HepG2 (cell line): ENCODE data around the gene KLB. TPM values are rescaled to one million over a fixed set of nuclear protein-coding genes. Genes with fewer than 3 reads are reported as not detected.

Experiments
- ATAC-seq: fragments of 200-7000 bp; cut with Tn5 transposase; 3 replicates; pipeline ENCODE4 v1.9.1; 2020; ENCODE audit warnings: mild to moderate bottlenecking, moderate library complexity
- BruUV-seq: library from RNA; stranded (reverse); fragments of 400-500 nt; replicated peaks from 2 replicates; lab custom pipeline; 2021; lab: Mats Ljungman, UMichigan
- CTCF ChIA-PET: fragments of 300-600 bp; formaldehyde crosslinking; extraction: SDS; loops from one replicate; lab custom pipeline; 2021; ENCODE audit warnings: low total read pairs, inconsistent platforms, low intra/inter-chr PET ratio; lab: Yijun Ruan, JAX
- POLR2A ChIA-PET: fragments of 350-600 bp; sonication (Branson Sonifier 250); formaldehyde crosslinking; loops from one replicate; lab custom pipeline; 2020; ENCODE audit warnings: antibody characterized with exemption, inconsistent platforms; lab: Yijun Ruan, JAX
- DNase-seq: peaks from one replicate; pipeline ENCODE4 v3.0.0-alpha.2; 2015; ENCODE audit warnings: low spot score
- FAIRE-seq: peaks from 3 replicates; lab custom pipeline; 2011; peaks lifted over from hg19 to GRCh38; lab: Jason Lieb, UNC
- H2AFZ ChIP-seq: one replicate; pipeline ENCODE4 v1.6.1; 2011; ENCODE audit warnings: low read length, inconsistent platforms
- H3K27ac ChIP-seq: fragments of 300-600 bp; 3 replicates; pipeline ENCODE4 v1.8.0; 2011; ENCODE audit warnings: mixed run types, mild to moderate bottlenecking, mixed read lengths, low read length, inconsistent platforms; ENCODE audit not compliant: insufficient read depth; ENCODE audit errors: extremely low read length
- H3K27me3 ChIP-seq, 2 experiments: fragments of 200-600 bp in 1 of 2; 2 replicates in 1 of 2; 3 replicates in 1 of 2; pipeline versions ENCODE4 v1.6.0 to v1.8.0; 2011; ENCODE audit warnings: low read length in 2 of 2, mild to moderate bottlenecking in 2 of 2, moderate library complexity in 2 of 2, inconsistent platforms in 1 of 2; ENCODE audit not compliant: insufficient read depth in 2 of 2, control insufficient read depth in 1 of 2
- H3K36me3 ChIP-seq, 2 experiments: fragments of 200-600 bp in 1 of 2; replicated peaks in 1 of 2; 2 replicates in 1 of 2; 3 replicates in 1 of 2; pipeline versions ENCODE4 v1.5.1 to v1.8.0; 2011; ENCODE audit warnings: low read length in 2 of 2, inconsistent platforms in 1 of 2; ENCODE audit not compliant: insufficient read depth in 2 of 2, control insufficient read depth in 1 of 2
- H3K4me1 ChIP-seq: 2 replicates; pipeline ENCODE4 v1.5.1; 2012; ENCODE audit warnings: low read length, inconsistent platforms; ENCODE audit not compliant: insufficient read depth
- H3K4me2 ChIP-seq: 2 replicates; pipeline ENCODE4 v1.6.0; 2011; ENCODE audit warnings: low read depth, low read length, inconsistent platforms
- H3K4me3 ChIP-seq, 3 experiments: fragments of 200-600 bp in 1 of 3; sonication (generic), shearing (Covaris generic) in 1 of 3; replicated peaks in 1 of 3; 2 replicates each; pipeline ENCODE4 v1.5.1; 2011 to 2016; ENCODE audit warnings: low read length in 3 of 3, inconsistent platforms in 2 of 3, low read depth in 2 of 3, mild to moderate bottlenecking in 2 of 3, control low read depth in 1 of 3, mixed read lengths in 1 of 3; ENCODE audit not compliant: insufficient read depth in 1 of 3
- H3K79me2 ChIP-seq: one replicate; pipeline ENCODE4 v1.6.1; 2011; ENCODE audit warnings: low read length, inconsistent platforms; ENCODE audit not compliant: insufficient read depth
- H3K9ac ChIP-seq: 2 replicates; pipeline ENCODE4 v1.6.0; 2011; ENCODE audit warnings: mild to moderate bottlenecking, low read depth, low read length, inconsistent platforms; ENCODE audit not compliant: insufficient read depth
- H3K9me3 ChIP-seq: 2 replicates; pipeline ENCODE4 v1.5.1; 2012; ENCODE audit warnings: mild to moderate bottlenecking, low read length
- H4K20me1 ChIP-seq: 2 replicates; pipeline ENCODE4 v1.6.0; 2011; ENCODE audit warnings: inconsistent platforms, mild to moderate bottlenecking, low read length, moderate library complexity; ENCODE audit not compliant: insufficient read depth
- AHDC1 ChIP-seq: sonication (generic); formaldehyde crosslinking; IDR thresholded peaks from 2 replicates; pipeline ENCODE4 v1.5.1; 2020; ENCODE audit warnings: mild to moderate bottlenecking, missing genetic modification reagents, borderline replicate concordance
- EP300 ChIP-seq, 3 experiments: sonication (generic) in 1 of 3; formaldehyde crosslinking in 1 of 3; IDR thresholded peaks; 2 replicates each; pipeline versions ENCODE4 v1.5.1 to v1.6.1; 2011 to 2020; ENCODE audit warnings: low read depth in 2 of 3, low read length in 2 of 3, borderline replicate concordance in 1 of 3, improper control_type of control experiment in 1 of 3, mild to moderate bottlenecking in 1 of 3, missing genetic modification reagents in 1 of 3, moderate library complexity in 1 of 3
- ERF ChIP-seq: IDR thresholded peaks from 2 replicates; pipeline ENCODE4 v1.6.1; 2018; ENCODE audit warnings: missing biosample characterization, missing genetic modification reagents
- FOXP1 ChIP-seq, 2 experiments: fragments of 450-650 bp in 1 of 2; IDR thresholded peaks; 2 replicates each; pipeline ENCODE4 v1.6.1; 2017 to 2018; ENCODE audit warnings: antibody characterized with exemption in 1 of 2
- HDAC1 ChIP-seq: sonication (generic); formaldehyde crosslinking; IDR thresholded peaks from 2 replicates; pipeline ENCODE4 v1.5.1; 2020; ENCODE audit warnings: mild to moderate bottlenecking, missing genetic modification reagents
- HNF4G ChIP-seq, 2 experiments: sonication (generic) in 1 of 2; formaldehyde crosslinking in 1 of 2; IDR thresholded peaks; 2 replicates each; pipeline versions ENCODE4 v1.4.0 to v1.6.1; 2011 to 2020; ENCODE audit warnings: borderline replicate concordance in 2 of 2, low read depth in 2 of 2, mild to moderate bottlenecking in 2 of 2, low read length in 1 of 2, missing genetic modification reagents in 1 of 2, moderate library complexity in 1 of 2
- IRF2 ChIP-seq: IDR thresholded peaks from 2 replicates; pipeline ENCODE4 v1.6.1; 2018; ENCODE audit warnings: missing genetic modification reagents, missing compliant biosample characterization
- MTA3 ChIP-seq: sonication (generic); formaldehyde crosslinking; IDR thresholded peaks from 2 replicates; pipeline ENCODE4 v1.4.0; 2020; ENCODE audit warnings: missing genetic modification reagents
- POGZ ChIP-seq: sonication (generic); formaldehyde crosslinking; IDR thresholded peaks from 2 replicates; pipeline ENCODE4 v1.4.0; 2020; ENCODE audit warnings: mild to moderate bottlenecking, missing genetic modification reagents
- RARA ChIP-seq: IDR thresholded peaks from 2 replicates; pipeline ENCODE4 v1.6.1; 2016; ENCODE audit warnings: missing genetic modification reagents, missing compliant biosample characterization
- SAP130 ChIP-seq: IDR thresholded peaks from 2 replicates; pipeline ENCODE4 v1.6.1; 2016; ENCODE audit warnings: low read depth
- SMC3 ChIP-seq: IDR thresholded peaks from 2 replicates; pipeline ENCODE4 v1.6.1; 2011; ENCODE audit warnings: low read length, improper control_type of control experiment
- SOX6 ChIP-seq, 2 experiments: fragments of 450-650 bp in 1 of 2; sonication (generic) in 1 of 2; formaldehyde crosslinking in 1 of 2; IDR thresholded peaks; 2 replicates each; pipeline versions ENCODE4 v1.4.0 to v1.6.1; 2017 to 2020; ENCODE audit warnings: antibody characterized with exemption in 1 of 2, mild to moderate bottlenecking in 1 of 2, missing genetic modification reagents in 1 of 2
- ZNF207 ChIP-seq: fragments of 450-650 bp; IDR thresholded peaks from 2 replicates; pipeline ENCODE4 v1.6.1; 2016; ENCODE audit warnings: antibody characterized with exemption, borderline replicate concordance
- ZNF775 ChIP-seq: sonication (generic); formaldehyde crosslinking; IDR thresholded peaks from 2 replicates; pipeline ENCODE4 v1.4.0; 2020; ENCODE audit warnings: missing genetic modification reagents, mild to moderate bottlenecking, moderate library complexity, borderline replicate concordance
- WGBS: methylation state at CpG from one replicate; pipeline ENCODE4 v1.1.6; 2017; ENCODE audit warnings: low lambda C conversion rate; 5-methylcytosine and 5-hydroxymethylcytosine counted together
- in situ Hi-C: cut with HindIII; loops from 2 replicates; pipeline ENCODE4 v1.10.0; 2017; ENCODE audit warnings: low pct_unique_long_range_greater_than_20kb; ENCODE audit not compliant: extremely low pct_ligation_motif_present
- intact Hi-C: fragments of 100-400 bp; cut with micrococcal nuclease; formaldehyde crosslinking; loops from one replicate; pipeline ENCODE4 v1.10.0; 2022; ENCODE audit not compliant: unreplicated experiment
- polyA plus RNA-seq, 8 experiments: library from polyadenylated mRNA; depleted of rRNA in 3 of 8; stranded (reverse) in 7 of 8; unstranded in 1 of 8; fragments of >200 nt; fragmentation: Illumina TruSeq in 4 of 8; extraction: Trizol in 4 of 8; gene quantifications; 2 replicates each; pipeline versions ENCODE4 v1.2.1 to v1.2.3, GENCODE V29; 2011 to 2016; ENCODE audit warnings: low read depth in 4 of 8, missing spikeins in 1 of 8, mixed read lengths in 1 of 8; ENCODE audit not compliant: insufficient read depth in 1 of 8
- total RNA-seq, 5 experiments: library from RNA; depleted of rRNA; stranded (reverse); fragments of >200 nt; fragmentation: Illumina TruSeq; extraction: Trizol; gene quantifications; 2 replicates each; pipeline ENCODE4 v1.2.3, GENCODE V29; 2016; ENCODE audit warnings: low read depth in 1 of 5

KLB gene
- total and polyA plus RNA-seq, 2 of the 13 experiments (the other 11 are each of a cell fraction or from before 2014, with no cell fraction given): 25.3 to 82.0 TPM

DNA sequence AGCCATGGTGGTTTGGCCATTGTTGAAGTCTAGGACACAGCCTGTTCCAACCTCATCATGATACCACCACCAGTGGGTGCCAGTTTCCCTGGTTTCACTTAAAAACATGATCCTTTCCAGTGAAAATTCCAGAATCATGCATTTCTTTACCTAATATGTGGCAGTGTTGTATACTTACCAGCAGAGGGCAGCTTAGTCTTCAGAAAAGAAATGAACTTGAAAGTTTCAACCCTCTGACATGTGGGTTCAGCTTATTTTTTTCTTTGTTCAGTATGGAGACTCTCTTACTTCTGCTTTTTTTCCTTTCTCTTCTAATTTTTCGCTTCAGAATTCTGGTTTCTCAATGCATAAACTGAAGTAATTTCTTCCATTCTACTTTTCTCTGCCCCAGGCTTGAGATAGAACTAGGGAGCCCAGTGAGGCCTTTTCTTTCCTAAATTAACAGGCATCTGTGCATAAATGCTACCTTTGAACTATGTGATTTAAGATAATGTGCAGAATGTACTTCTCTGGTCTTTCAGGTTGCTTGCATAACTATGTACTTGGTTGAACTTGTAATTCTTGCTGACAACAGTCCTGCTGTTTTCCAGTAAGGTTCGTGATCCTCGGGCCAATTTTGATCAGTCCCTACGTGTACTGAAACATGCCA lies 62.8 kb downstream of the KLB start (continued):
- peak; percentile 93 for TF ChIP-seq SMC3

GRCh38 chr4:39470402-39470801 lies 63.7 kb downstream of the KLB start:
- H3K9ac ChIP-seq: no peak overlapping the region
- in situ Hi-C loops: no loop called here
- no peaks in the 10 kb centered on the region for H3K27me3 ChIP-seq
- H2AFZ ChIP-seq: no peak overlapping the region
- no peak overlapping the region for H3K4me3 ChIP-seq
- H3K79me2 ChIP-seq: no peaks in the 10 kb centered on the region
- ChIA-PET POLR2A (interaction anchor here (1.0 to 5.3 kb wide), 5 partner anchors 11 to 227 kb away, joined by 3 to 34 read pairs (median 12); partner anchors contain the start of genes LIAS, RPL9, SMIM14 and UBE2K), CTCF (interaction anchor here (1.3 kb wide), 1 partner anchor 122 kb away, joined by 6 read pairs; no protein-coding TSS in a partner anchor)
- H3K4me2 ChIP-seq: no peak overlapping the region
- no peaks in the 10 kb centered on the region for H3K9me3 ChIP-seq
- H3K4me1 ChIP-seq: peaks cover 54% of the 10 kb centered on the region
- ATAC-seq (peak; percentile 64), FAIRE-seq (peak; percentile 51), DNase-seq (peak; percentile 49)
- peak overlapping the region; percentile 77 for H3K27ac ChIP-seq
- H3K36me3 ChIP-seq: peaks cover 0 to 2% of the 10 kb centered on the region in 2 experiments; a peak in 1 of 5 replicates
- BruUV-seq: no TSS peak
- WGBS: 35% methylated on average over 1 of the region's 1 CpG
- intact Hi-C loops: no loop called here
- H4K20me1 ChIP-seq: no peaks in the 10 kb centered on the region
- no peak for TF ChIP-seq FOXP1 (IDR thresholded peaks at IDR 0.05)
- 0 out of 2 replicates have a peak, but pooled peaks have one; percentile 21 for TF ChIP-seq FOXP1 (CRISPR knock-in tag; IDR thresholded peaks at IDR 0.05)
- TF ChIP-seq POGZ: peak; percentile 63; the same call in 1 of the 2 replicates
- TF ChIP-seq HDAC1 (CRISPR knock-in tag): 0 out of 2 replicates have a peak, but pooled peaks have one; percentile 38
- peak; percentile 77 for TF ChIP-seq HNF4G (IDR thresholded peaks at IDR 0.05; ENCODE audit: borderline replicate concordance, low read depth, low read length)
- TF ChIP-seq HNF4G (CRISPR knock-in tag; IDR thresholded peaks at IDR 0.05; ENCODE audit: borderline replicate concordance, low read depth): peak; percentile 36; the same call in 1 of the 2 replicates
- peak; percentile 33; the same call in 1 of the 2 replicates for TF ChIP-seq RARA (CRISPR knock-in tag)
- peak; percentile 53; the same call in 1 of the 2 replicates for TF ChIP-seq AHDC1 (CRISPR knock-in tag)
- TF ChIP-seq MTA3: no peak
- no peak for TF ChIP-seq SOX6 (IDR thresholded peaks at IDR 0.05)
- TF ChIP-seq SOX6 (CRISPR knock-in tag; IDR thresholded peaks at IDR 0.05): 0 out of 2 replicates have a peak, but pooled peaks have one; percentile 26
- TF ChIP-seq SAP130 (CRISPR knock-in tag): peak; percentile 41; the same call in 1 of the 2 replicates
- TF ChIP-seq ERF (CRISPR knock-in tag): no peak
- peak in 1 of 2 experiments; percentile 51; a peak in 2 of 4 replicates for TF ChIP-seq EP300 (IDR thresholded peaks at IDR 0.05; ENCODE audit: low read depth in 2 of 2, low read length in 2 of 2)
- no peak for TF ChIP-seq EP300 (CRISPR knock-in tag; IDR thresholded peaks at IDR 0.05; ENCODE audit: borderline replicate concordance)
- no peak for TF ChIP-seq ZNF207
- no peak for TF ChIP-seq IRF2 (CRISPR knock-in tag)
- no peak for TF ChIP-seq ZNF775 (CRISPR knock-in tag)
